PC-9 (cell line): ENCODE measurements around the gene RYR2.

Source experiments
- CTCF ChIP-seq: fragments of 200-600 bp; sonication (generic); conservative IDR thresholded peaks from 2 replicates; pipeline ENCODE4 v1.6.1; 2017; ENCODE audit warnings: mixed run types, antibody characterized with exemption, mild to moderate bottlenecking, moderate library complexity
- EZH2 ChIP-seq: fragments of 200-600 bp; sonication (generic); IDR thresholded peaks from 2 replicates; pipeline ENCODE4 v1.8.0; 2017; ENCODE audit warnings: antibody characterized with exemption, low read depth

GRCh38 chr1:237149857-237150256, 107.9 kb downstream of the RYR2 start:
- TF ChIP-seq CTCF (no peak), EZH2 (no peak)
